ENCODE results near the gene ZFAND6.

DNA sequence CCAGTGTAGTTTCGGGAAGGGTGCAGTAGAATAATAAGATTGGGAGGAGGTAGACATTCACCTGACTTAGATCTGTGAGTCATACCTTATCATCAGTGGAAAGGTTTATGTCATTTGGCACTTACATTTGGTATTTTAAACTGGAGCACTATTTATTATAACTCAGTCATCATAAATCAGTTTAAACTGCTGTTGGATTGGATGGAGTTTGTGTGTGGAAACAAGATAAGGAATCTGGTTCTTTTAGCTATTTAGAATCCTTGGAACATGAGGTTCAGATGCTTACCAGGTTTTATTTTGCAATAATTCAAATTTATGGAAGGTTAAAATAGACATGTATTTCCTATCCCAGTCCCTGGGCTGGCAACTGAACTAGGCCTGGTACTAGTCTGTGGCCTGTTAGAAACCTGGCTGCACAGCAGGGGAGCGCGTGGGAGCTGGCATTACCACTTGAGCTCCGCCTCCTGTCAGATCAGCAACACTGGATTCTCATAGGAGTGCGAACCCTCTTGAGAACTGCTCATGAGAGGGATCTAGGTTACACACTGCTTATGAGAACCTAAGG lies 34.5 kb downstream of the ZFAND6 start:
- TF ChIP-seq EZH2 (IDR thresholded peaks at IDR 0.05; ENCODE audit: borderline replicate concordance, low read length), result no peak
- no peak for TF ChIP-seq CTCF (conservative IDR thresholded peaks at IDR 0.05 in 1 of 2, IDR thresholded peaks at IDR 0.05 in 1 of 2; ENCODE audit: extremely low read depth in 1 of 2, insufficient read depth in 1 of 2, low read depth in 1 of 2, low read length in 2 of 2)

Data from mammary epithelial cell (primary cell).